ENCODE data around the gene NOX3.

GRCh38 chr6:155349129-155349528, 106.5 kb downstream of the NOX3 start:
- TF ChIP-seq CTCF (IDR thresholded peaks at IDR 0.05; ENCODE audit: extremely low read depth in 1 of 2, insufficient read depth in 1 of 2, low read depth in 1 of 2, low read length in 2 of 2) (no peak), POLR2A (IDR thresholded peaks at IDR 0.05; ENCODE audit: low read depth, low read length) (no peak), JUN (IDR thresholded peaks at IDR 0.05; ENCODE audit: borderline replicate concordance, insufficient read depth, insufficient read length, low read depth) (no peak), MYC (IDR thresholded peaks at IDR 0.05; ENCODE audit: low read depth, low read length) (no peak), EZH2 (IDR thresholded peaks at IDR 0.05; ENCODE audit: borderline replicate concordance, low read depth, low read length, severe bottlenecking) (no peak), MAX (IDR thresholded peaks at IDR 0.05; ENCODE audit: insufficient read depth, insufficient read length) (no peak), FOS (IDR thresholded peaks at IDR 0.05; ENCODE audit: borderline replicate concordance, insufficient read depth, low read length) (no peak), POLR2AphosphoS5 (IDR thresholded peaks at IDR 0.05; ENCODE audit: insufficient read depth, low read depth, low read length) (no peak), GATA2 (IDR thresholded peaks at IDR 0.05; ENCODE audit: insufficient read depth, insufficient read length, low read depth, low read length) (no peak)

Data from endothelial cell of umbilical vein (primary cell).